MCF 10A (cell line): ENCODE measurements around the gene P4HB. TPM values are rescaled to one million over a fixed set of nuclear protein-coding genes. Genes with fewer than 3 reads are reported as not detected.
A peak's percentile ranks its signal among the peaks of the same experiment; 100 is the strongest.

Experiments
- BruUV-seq: library from RNA; stranded (reverse); fragments of 400-500 nt; replicated peaks from 2 replicates; lab custom pipeline; 2021; lab: Mats Ljungman, UMichigan
- CTCF ChIA-PET: fragments of 300-600 bp; sonication (Branson Sonifier 250); formaldehyde crosslinking; extraction: SDS; loops from one replicate; lab custom pipeline; 2021; ENCODE audit warnings: antibody characterized with exemption, inconsistent platforms; lab: Yijun Ruan, JAX
- POLR2A ChIA-PET: fragments of 300-600, 350-650 bp; sonication (Branson Sonifier 250); formaldehyde crosslinking; extraction: SDS; loops from one replicate; lab custom pipeline; 2020; ENCODE audit warnings: antibody characterized with exemption, inconsistent platforms; lab: Yijun Ruan, JAX
- DNase-seq: peaks from one replicate; pipeline ENCODE4 v3.0.0-alpha.2; 2018; ENCODE audit not compliant: unreplicated experiment
- H3K27ac Mint-ChIP-seq: one replicate; pipeline ENCODE4 v1.8.0; 2022; ENCODE audit warnings: mild to moderate bottlenecking, low read depth, mixed read lengths; ENCODE audit not compliant: unreplicated experiment
- H3K27me3 Mint-ChIP-seq: one replicate; pipeline ENCODE4 v1.8.0; 2022; ENCODE audit warnings: mixed read lengths; ENCODE audit not compliant: insufficient read depth, unreplicated experiment
- H3K36me3 Mint-ChIP-seq: one replicate; pipeline ENCODE4 v1.8.0; 2022; ENCODE audit warnings: mild to moderate bottlenecking, moderate library complexity, mixed read lengths; ENCODE audit not compliant: insufficient read depth, unreplicated experiment
- H3K4me1 Mint-ChIP-seq: one replicate; pipeline ENCODE4 v1.8.0; 2022; ENCODE audit warnings: mixed read lengths; ENCODE audit not compliant: insufficient read depth, unreplicated experiment
- H3K4me3 Mint-ChIP-seq: one replicate; pipeline ENCODE4 v1.8.0; 2022; ENCODE audit warnings: mild to moderate bottlenecking, moderate library complexity, mixed read lengths; ENCODE audit not compliant: unreplicated experiment
- H3K9me3 Mint-ChIP-seq: one replicate; pipeline ENCODE4 v1.8.0; 2022; ENCODE audit warnings: mixed read lengths; ENCODE audit not compliant: unreplicated experiment
- CTCF ChIP-seq: fragments of 200-600 bp; IDR thresholded peaks from one replicate; pipeline ENCODE4 v1.8.0; 2022; ENCODE audit warnings: antibody characterized with exemption, mild to moderate bottlenecking; ENCODE audit not compliant: unreplicated experiment
- intact Hi-C: fragments of 100-400 bp; cut with micrococcal nuclease; formaldehyde crosslinking; loops from 2 replicates; pipeline ENCODE4 v1.14.1; 2022
- total RNA-seq: library from RNA; stranded (reverse); gene quantifications from 2 replicates; pipeline ENCODE4 v1.2.3, GENCODE V29; 2022

The P4HB gene
- total RNA-seq, 1 experiment from 2014 or later, result 894 TPM

GRCh38 chr17:81845881-81846742 lies 14.2 kb downstream of the P4HB start:
- BruUV-seq, result TSS peak; percentile 15
- H3K4me3 Mint-ChIP-seq, result no peak overlapping the region
- ChIA-PET POLR2A (interaction anchor here (0.7 to 1.5 kb wide), 3 partner anchors 13 to 110 kb away, joined by 3 to 6 read pairs (median 5); partner anchors contain the start of gene MCRIP1), CTCF (no interaction called here)
- no peak overlapping the region for H3K27ac Mint-ChIP-seq
- H3K9me3 Mint-ChIP-seq, result no peaks in the 10 kb centered on the region
- intact Hi-C loops, result no loop called here
- peaks cover 91% of the 10 kb centered on the region for H3K36me3 Mint-ChIP-seq
- DNase-seq, result no peak
- no peak for TF ChIP-seq CTCF
- no peaks in the 10 kb centered on the region for H3K27me3 Mint-ChIP-seq
- H3K4me1 Mint-ChIP-seq, result no peaks in the 10 kb centered on the region

- no peak for TF ChIP-seq CTCF
- H3K27me3 Mint-ChIP-seq, result no peaks in the 10 kb centered on the region
- H3K4me3 Mint-ChIP-seq, result no peak overlapping the region
- no peaks in the 10 kb centered on the region for H3K9me3 Mint-ChIP-seq
- ChIA-PET CTCF (interaction anchor here (0.6 kb wide), 1 partner anchor 24 kb away, joined by 3 read pairs; no protein-coding TSS in a partner anchor), POLR2A (interaction anchor here (0.7 to 1.5 kb wide), 3 partner anchors 12 to 109 kb away, joined by 3 to 6 read pairs (median 5); partner anchors contain the start of gene MCRIP1)
- no TSS peak for BruUV-seq
- intact Hi-C loops, result no loop called here
- no peaks in the 10 kb centered on the region for H3K4me1 Mint-ChIP-seq
- no peak for DNase-seq
- H3K27ac Mint-ChIP-seq, result peak overlapping the region; percentile 49
- peaks cover 83% of the 10 kb centered on the region for H3K36me3 Mint-ChIP-seq
These were observed 15.0 kb downstream of the P4HB start for GRCh38 chr17:81845361-81845760.

- BruUV-seq, result no TSS peak
- Mint-ChIP-seq H3K9me3 (no peaks in the 10 kb centered on the region), H3K4me1 (no peaks in the 10 kb centered on the region), H3K4me3 (no peak overlapping the region), H3K27ac (peak overlapping the region; percentile 49), H3K36me3 (peaks cover 79% of the 10 kb centered on the region), H3K27me3 (no peaks in the 10 kb centered on the region)
- intact Hi-C loops, result no loop called here
- CTCF ChIA-PET, result interaction anchor here (0.6 kb wide), 1 partner anchor 24 kb away, joined by 3 read pairs; no protein-coding TSS in a partner anchor
- TF ChIP-seq CTCF, result no peak
- no peak for DNase-seq
- POLR2A ChIA-PET, result interaction anchor here (1.4 to 1.5 kb wide), 2 partner anchors 11 to 15 kb away, joined by 5 to 6 read pairs; partner anchors contain the start of gene MCRIP1
These were observed 15.4 kb downstream of the P4HB start for GRCh38 chr17:81844887-81845286.

GRCh38 chr17:81844327-81844851 lies 15.9 kb downstream of the P4HB start:
- Mint-ChIP-seq H3K4me3 (no peak overlapping the region), H3K27ac (peak overlapping the region; percentile 49), H3K4me1 (no peaks in the 10 kb centered on the region), H3K36me3 (peaks cover 74% of the 10 kb centered on the region), H3K9me3 (no peaks in the 10 kb centered on the region), H3K27me3 (no peaks in the 10 kb centered on the region)
- TF ChIP-seq CTCF, result no peak
- ChIA-PET POLR2A (no interaction called here), CTCF (no interaction called here)
- intact Hi-C loops, result no loop called here
- BruUV-seq, result no TSS peak
- no peak for DNase-seq
